ENCODE data around the gene GIMAP8.

The GIMAP8 gene

GRCh38 chr7:150404172-150404804 lies 46.1 kb upstream of the GIMAP8 start:
- TF ChIP-seq, protein P1, sequence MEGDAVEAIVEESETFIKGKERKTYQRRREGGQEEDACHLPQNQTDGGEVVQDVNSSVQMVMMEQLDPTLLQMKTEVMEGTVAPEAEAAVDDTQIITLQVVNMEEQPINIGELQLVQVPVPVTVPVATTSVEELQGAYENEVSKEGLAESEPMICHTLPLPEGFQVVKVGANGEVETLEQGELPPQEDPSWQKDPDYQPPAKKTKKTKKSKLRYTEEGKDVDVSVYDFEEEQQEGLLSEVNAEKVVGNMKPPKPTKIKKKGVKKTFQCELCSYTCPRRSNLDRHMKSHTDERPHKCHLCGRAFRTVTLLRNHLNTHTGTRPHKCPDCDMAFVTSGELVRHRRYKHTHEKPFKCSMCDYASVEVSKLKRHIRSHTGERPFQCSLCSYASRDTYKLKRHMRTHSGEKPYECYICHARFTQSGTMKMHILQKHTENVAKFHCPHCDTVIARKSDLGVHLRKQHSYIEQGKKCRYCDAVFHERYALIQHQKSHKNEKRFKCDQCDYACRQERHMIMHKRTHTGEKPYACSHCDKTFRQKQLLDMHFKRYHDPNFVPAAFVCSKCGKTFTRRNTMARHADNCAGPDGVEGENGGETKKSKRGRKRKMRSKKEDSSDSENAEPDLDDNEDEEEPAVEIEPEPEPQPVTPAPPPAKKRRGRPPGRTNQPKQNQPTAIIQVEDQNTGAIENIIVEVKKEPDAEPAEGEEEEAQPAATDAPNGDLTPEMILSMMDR (IDR thresholded peaks at IDR 0.05; ENCODE audit: low read depth, low read length): no peak
- no peak for DNase-seq (ENCODE audit: low read depth, low spot score)
- in situ Hi-C loops (cut with HindIII; ENCODE audit: low sequenced_read_pairs): no loop called here
- peak overlapping the region; percentile 69 for H3K4me3 ChIP-seq (ENCODE audit: low read depth, low read length)

DNA sequence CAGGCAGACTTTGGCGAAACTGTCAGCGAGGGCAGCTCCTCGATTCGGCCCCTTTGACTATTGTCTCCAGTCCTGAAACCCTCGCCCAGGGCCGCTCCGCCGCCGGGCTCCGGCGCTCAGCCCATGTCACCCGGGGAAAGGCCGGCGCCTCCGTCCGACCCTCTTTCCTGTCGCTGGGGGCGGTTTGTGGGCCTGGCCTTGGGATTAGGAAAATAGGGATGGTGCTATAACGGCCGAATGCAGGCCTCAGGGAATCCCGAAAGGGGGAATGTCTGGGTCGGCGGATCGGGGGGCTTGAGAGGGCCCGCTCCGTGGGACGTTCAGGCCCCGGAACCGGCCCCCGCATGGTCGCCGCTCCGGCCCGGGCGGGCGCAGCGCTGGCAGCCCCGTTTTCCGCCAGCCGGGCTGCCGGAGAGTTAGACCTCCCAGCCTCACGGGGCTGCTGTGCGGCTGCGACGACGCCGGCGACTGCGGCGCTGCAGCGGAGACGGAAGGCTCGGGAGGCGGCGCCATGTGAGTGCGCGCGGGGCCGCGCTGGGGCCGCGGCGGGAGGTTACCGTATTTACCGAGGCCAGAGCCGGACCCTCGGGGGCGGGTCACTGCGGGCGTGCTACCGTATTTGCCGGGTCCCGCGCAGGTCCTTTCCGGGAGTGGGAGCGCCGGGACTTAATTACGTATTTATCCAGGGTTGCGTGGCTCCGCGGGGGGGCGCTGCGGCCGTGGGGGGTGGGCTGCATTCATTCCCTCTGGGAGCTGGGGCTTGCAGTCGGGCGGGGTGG lies 45.4 kb upstream of the GIMAP8 start:
- in situ Hi-C loops (cut with HindIII; ENCODE audit: low sequenced_read_pairs): no loop called here
- TF ChIP-seq, protein P1 (IDR thresholded peaks at IDR 0.05; ENCODE audit: low read depth, low read length): no peak
- peak overlapping the region; percentile 69 for H3K4me3 ChIP-seq (ENCODE audit: low read depth, low read length)
- peak; percentile 91 for DNase-seq (ENCODE audit: low read depth, low spot score)

GRCh38 chr7:150405584-150406311 lies 44.7 kb upstream of the GIMAP8 start:
- no peak for DNase-seq (ENCODE audit: low read depth, low spot score)
- TF ChIP-seq, protein P1 (IDR thresholded peaks at IDR 0.05; ENCODE audit: low read depth, low read length): no peak
- peak overlapping the region; percentile 69 for H3K4me3 ChIP-seq (ENCODE audit: low read depth, low read length)
- in situ Hi-C loops (cut with HindIII; ENCODE audit: low sequenced_read_pairs): no loop called here

- H3K4me3 ChIP-seq (ENCODE audit: low read depth, low read length): peak overlapping the region; percentile 69
- TF ChIP-seq, protein P1 (IDR thresholded peaks at IDR 0.05; ENCODE audit: low read depth, low read length): no peak
- DNase-seq (ENCODE audit: low read depth, low spot score): no peak
- in situ Hi-C loops (cut with HindIII; ENCODE audit: low sequenced_read_pairs): no loop called here
Observed at GRCh38 chr7:150406312-150406566, 44.2 kb upstream of the GIMAP8 start.

- no peak overlapping the region for H3K4me3 ChIP-seq (ENCODE audit: low read depth, low read length)
- TF ChIP-seq, protein P1 (IDR thresholded peaks at IDR 0.05; ENCODE audit: low read depth, low read length): no peak
- in situ Hi-C loops (cut with HindIII; ENCODE audit: low sequenced_read_pairs): no loop called here
- no peak for DNase-seq (ENCODE audit: low read depth, low spot score)
Observed at GRCh38 chr7:150406567-150407421, 43.6 kb upstream of the GIMAP8 start.

Measured in astrocyte of the spinal cord (primary cell).